HG02840 (cell line): ENCODE measurements around the gene MAP3K5.

ENCODE experiments used
- ATAC-seq: cut with Tn5 transposase; IDR thresholded peaks from one replicate; pipeline ENCODE4 v1.9.1; 2021; ENCODE audit warnings: mild to moderate bottlenecking, moderate library complexity, moderate number of reproducible peaks; ENCODE audit not compliant: unreplicated experiment, low FRiP score

MAP3K5 gene

GRCh38 chr6:136614994-136615393, 177.3 kb downstream of the MAP3K5 start:
- ATAC-seq, result no peak

DNA sequence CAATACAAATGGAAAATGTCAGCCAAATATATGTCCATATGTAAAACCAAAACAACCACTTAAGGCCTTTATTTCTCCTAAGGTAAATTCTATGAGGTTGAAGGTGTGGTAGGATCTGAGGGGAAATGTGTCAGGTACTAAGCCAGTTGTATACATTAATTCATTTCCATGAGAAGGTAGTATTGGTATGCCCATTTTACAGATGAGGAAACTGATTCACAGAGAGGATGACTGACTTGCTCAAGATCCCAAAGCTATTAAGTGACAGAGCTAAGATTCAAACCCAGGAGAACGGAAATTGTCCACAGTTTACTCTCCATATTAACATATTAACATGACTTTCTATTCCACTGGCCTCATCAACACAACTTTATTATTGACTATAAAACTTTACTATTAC, 177.9 kb downstream of the MAP3K5 start:
- no peak for ATAC-seq

DNA sequence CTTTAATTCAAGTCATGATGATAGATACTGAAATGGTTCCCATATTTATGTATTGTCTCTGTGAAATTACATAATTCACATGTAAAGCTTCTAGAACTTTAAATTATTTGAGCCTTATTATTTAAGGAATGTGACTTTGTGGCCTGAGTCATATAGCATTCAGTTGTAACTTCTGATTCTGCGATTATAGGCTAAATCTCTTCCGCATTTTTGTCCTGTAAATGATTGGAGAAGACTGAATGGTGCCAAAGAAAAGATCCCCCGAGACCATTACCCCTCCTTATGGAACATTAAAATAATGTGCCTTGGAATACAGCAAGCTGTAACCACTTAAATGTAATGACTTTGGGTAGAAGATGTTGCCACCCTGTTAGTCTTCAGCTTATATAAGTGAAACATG, 178.8 kb downstream of the MAP3K5 start:
- ATAC-seq, result no peak

DNA sequence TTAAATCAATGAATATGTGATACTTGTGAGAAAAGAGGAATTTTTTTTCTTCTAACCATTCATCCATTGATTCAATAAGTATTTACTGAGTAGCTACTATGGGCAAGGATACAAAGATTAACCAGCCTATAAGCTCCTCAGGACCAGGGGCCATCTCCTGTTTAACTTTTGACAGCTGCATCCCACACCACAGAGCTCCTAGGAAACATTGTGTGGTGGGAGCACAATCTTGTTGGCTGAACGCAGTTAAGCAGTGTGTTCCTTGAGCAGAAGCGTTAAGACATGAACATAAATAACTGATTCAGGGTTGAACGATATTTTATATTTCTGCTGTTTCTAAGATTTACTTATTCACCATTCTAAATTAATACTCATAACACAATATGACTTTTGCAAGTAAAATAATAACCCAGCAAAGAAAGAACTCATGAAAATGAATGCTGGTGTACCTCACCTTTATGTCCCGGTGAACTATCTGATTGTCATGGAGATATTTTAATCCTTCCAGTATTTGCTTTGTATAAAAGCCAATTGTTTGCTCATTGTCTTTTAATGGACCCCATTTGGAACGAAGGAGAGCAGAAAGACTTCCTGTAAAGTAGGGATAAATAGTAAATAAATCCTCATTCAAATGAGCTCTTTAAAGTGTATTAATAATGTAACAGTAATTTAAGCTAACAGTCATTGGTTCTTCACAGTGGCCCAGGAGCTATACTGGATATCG, 179.4 kb downstream of the MAP3K5 start:
- no peak for ATAC-seq

GRCh38 chr6:136611746-136612145, 180.5 kb downstream of the MAP3K5 start:
- ATAC-seq, result no peak

- no peak for ATAC-seq
These were observed 181.1 kb downstream of the MAP3K5 start for GRCh38 chr6:136611133-136611532.

DNA sequence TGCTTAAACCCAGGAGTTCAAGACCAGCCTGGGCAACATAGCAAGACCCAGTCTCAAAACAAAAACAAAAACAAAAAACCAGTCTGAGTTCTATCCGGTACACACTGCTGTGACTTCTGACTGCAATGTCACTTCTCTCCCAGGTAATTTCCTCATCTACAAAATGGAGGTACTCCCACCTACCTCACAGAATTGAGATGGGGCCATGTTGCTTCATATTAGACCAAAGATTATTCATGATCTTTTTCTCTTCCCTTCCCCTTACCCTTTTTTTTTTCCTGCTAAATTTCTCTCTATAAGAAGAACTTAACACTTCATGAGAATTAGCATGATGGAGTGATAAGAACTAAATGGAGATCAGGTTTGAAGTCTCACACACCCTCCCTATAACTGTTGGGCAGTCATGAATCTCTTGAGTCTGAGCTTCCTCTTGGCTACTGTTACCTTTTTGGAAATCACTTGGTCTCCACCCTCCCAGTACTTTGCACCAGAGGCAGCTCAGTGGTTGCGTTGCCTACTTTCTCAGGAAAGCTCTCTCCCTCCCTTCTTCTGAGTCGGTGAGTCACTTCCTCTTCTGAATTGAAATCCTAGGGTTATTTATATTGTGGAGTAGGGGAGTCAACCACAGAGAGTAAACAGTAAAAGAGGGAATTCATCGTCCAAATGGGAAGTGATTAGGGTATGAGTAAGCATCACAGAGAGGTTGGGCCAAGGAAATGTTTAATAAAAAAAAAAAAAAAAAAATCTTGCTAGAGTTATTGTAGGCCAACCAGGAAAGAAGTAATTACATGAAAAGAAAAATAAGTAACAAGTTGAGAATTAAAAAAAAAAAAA, 182.2 kb downstream of the MAP3K5 start:
- ATAC-seq, result no peak

- ATAC-seq, result no peak
These were observed 183.3 kb downstream of the MAP3K5 start for GRCh38 chr6:136608991-136609390.

DNA sequence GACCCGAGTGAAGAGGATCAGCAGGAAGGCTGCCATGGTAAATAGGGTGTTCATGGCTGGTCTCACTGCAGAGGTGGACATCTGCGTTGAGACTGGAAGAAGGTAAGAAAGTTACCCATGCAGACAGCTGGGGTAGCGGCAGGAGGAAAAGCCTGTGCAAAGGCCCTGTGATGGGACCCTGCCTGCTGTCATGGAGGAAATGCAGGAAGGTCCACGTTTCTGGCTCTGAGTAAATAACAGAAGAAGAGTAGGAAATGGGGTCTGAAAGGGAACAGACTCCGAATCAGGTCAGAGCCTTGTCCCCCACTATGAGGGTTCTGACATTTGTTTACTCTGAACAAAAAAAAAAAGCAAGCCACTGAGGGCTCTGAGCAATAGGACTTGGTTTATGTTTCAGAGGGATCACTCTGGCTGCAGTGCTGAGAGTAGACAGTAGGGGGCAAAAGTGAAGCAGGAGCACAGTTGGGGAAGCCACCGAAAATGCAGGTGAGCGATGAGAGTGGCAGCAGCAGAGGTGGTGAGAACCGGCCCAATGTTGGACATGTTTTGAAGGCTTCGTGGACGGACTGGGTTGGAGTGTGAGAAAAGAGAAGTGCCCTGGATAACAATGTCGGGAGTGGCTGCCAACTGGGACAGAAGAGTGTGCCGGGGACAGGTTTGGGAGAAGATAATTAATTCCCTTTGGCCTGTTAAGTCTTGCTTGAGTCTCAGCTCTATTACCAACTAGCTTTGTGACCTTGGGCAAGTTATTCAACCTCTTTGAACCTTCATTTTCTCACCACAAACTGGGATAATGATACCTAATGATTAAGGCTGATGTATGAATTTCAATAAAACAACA, 184.1 kb downstream of the MAP3K5 start:
- ATAC-seq, result no peak

GRCh38 chr6:136607204-136607931, 184.9 kb downstream of the MAP3K5 start:
- no peak for ATAC-seq

GRCh38 chr6:136604928-136605510, 187.3 kb downstream of the MAP3K5 start:
- no peak for ATAC-seq

GRCh38 chr6:136604328-136604825, 187.9 kb downstream of the MAP3K5 start:
- ATAC-seq, result no peak

- ATAC-seq, result no peak
These were observed 191.5 kb downstream of the MAP3K5 start for GRCh38 chr6:136600818-136601217.

DNA sequence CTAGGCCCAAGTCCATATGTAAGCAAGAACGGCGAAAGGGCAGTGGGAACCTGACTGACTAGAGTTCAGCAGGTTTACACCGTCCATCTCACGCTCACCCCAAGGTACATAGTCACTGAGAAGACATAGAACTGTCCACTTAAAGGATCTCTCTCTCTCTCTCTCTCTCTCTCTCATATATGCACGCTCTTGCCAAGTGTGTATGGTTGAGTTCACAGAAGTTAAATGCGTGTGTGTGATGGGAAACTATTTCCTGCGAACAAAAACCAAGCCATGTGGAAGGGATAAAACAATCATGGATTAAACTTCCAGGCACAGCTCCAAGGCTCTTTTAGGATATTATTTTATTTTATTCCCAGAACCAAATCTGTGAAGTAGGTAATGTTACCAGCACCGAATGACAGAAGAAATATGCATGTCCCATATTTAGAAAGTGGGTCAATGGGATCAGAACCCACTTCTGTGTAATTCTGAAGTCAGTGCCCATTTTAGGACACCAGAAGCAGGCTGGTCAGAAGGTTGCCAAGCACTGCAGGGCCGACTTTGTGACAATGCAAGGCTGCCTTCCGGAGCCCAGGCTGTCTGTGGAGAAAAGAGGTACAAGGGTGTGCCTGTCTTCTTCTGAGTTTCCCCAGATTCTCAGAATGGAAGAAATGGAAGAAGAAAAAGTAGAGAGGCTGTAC, 192.8 kb downstream of the MAP3K5 start:
- no peak for ATAC-seq

DNA sequence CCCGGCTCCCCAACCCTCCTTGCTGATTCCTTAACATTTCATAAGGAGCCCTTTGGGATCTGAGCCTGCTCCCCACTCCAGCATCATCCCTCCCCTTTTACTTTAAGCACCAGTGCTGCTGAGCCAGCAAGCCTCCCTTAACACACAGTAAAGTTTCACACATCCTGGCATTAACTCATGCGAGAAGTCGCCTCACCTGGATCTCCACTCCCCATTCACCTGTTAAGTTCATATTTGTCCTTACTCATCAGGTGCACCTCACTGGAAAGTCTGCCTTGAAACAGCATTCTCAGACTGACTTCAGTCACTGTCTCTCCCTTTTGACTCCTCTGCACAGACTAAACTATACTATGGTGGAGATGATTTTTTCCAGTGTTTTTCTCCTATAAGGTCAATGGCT, 194.2 kb downstream of the MAP3K5 start:
- no peak for ATAC-seq

DNA sequence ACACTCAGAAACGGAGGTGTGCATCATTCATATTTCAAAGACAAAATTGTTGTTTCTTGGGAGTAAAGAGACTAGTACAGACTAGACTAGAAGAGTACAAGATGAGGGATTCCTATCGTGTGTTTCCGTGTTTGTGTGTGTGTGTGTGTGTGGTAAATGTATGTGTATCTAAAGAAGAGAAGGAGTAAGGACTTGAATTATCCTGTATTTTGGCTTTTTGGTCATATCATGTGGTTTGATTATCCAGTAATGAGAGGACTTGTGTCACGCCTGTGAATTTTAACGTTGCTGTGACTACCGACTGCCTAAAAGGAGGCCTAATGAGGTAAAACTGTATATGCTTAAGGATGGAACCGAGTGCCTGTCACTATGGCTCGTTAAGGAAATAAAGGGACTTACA, 197.6 kb downstream of the MAP3K5 start:
- no peak for ATAC-seq

- peak; percentile 94 for ATAC-seq
These were observed 198.4 kb downstream of the MAP3K5 start for GRCh38 chr6:136593748-136594490.

DNA sequence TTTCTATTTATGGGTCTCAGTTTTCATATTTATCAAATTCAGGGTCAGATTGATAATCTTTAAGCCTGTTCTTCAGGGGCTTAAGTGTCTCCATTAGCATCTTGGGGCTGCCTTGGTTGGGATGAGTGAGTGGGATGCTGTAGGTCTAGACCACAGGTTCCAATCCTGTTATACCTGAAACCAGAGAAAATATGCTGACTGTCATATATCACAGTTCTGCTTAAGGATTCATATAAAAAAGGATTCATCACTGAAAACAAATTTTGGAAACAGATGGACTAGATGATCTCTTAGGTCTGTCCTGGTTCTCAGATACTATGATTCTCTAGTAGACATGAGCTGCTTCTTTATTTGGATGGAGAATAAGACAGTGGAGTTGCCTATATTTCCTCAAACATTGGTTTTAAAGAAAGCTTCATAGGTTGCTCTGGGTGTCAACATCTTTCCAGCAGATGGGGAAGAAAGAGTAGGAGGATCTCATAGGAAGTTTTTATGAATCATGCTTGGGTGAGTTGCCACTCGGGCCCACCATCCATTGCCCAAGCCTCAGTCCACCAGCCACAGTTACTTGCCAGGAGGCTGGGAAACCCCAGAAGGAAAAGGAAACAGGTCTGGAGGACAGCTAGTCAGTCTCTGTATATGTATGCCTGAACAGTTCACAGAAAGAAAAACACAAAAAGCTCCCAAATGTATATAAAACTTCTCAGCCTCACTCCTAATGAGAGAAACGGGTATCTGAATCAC, 199.2 kb downstream of the MAP3K5 start:
- ATAC-seq, result no peak
